ENCODE measurements around the gene POLR2L. TPM values are rescaled to one million over a fixed set of nuclear protein-coding genes. Genes with fewer than 3 reads are reported as not detected.
A peak's percentile ranks its signal among the peaks of the same experiment; 100 is the strongest.

Gene POLR2L
- total RNA-seq, 1 donor from 2014 or later: 78.7 TPM

DNA sequence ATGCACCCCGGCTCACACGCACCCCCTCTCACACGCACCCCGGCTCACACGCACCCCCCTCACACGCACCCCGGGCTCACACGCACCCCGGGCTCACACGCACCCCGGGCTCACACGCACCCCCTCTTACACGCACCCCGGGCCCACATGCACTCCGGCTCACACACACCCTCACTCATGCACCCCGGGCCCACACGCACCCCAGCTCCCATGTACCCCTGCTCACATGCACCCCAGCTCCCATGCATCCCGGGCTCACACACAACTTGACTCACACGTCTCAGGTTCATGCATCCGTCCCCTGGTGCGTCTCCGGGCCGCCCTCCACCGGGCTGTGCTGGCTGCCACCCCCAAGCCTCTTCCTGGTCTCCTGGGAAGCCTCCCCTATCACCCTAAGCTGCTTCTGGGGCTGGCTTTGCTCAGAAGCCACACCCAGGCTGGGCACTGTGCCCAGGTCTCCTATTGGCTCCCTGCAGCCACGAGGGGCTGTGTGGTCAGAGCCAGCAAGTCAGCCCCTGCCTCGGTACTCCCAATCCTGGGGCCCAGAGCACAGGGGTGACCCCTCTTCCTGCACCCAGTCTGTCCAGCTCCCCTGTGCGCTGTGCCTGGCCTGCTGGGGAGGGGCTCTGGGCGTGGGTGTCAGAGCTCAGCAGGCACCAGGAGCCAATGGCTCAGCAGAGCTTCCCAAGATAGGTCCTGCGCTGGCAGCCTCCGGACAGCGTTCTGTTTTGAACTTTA lies 17.2 kb upstream of the POLR2L start:
- peaks cover 34% of the 10 kb centered on the region for H3K4me1 Mint-ChIP-seq
- H3K27me3 Mint-ChIP-seq (ENCODE audit: low read depth): no peaks in the 10 kb centered on the region
- peak overlapping the region; percentile 75 for H3K27ac Mint-ChIP-seq
- DNase-seq (ENCODE audit: low spot score in 2 of 2, unreplicated experiment in 2 of 2): peak; percentile 62 to 78
- H3K9me3 Mint-ChIP-seq: no peaks in the 10 kb centered on the region
- H3K36me3 Mint-ChIP-seq: no peaks in the 10 kb centered on the region
- TF ChIP-seq, protein P1, sequence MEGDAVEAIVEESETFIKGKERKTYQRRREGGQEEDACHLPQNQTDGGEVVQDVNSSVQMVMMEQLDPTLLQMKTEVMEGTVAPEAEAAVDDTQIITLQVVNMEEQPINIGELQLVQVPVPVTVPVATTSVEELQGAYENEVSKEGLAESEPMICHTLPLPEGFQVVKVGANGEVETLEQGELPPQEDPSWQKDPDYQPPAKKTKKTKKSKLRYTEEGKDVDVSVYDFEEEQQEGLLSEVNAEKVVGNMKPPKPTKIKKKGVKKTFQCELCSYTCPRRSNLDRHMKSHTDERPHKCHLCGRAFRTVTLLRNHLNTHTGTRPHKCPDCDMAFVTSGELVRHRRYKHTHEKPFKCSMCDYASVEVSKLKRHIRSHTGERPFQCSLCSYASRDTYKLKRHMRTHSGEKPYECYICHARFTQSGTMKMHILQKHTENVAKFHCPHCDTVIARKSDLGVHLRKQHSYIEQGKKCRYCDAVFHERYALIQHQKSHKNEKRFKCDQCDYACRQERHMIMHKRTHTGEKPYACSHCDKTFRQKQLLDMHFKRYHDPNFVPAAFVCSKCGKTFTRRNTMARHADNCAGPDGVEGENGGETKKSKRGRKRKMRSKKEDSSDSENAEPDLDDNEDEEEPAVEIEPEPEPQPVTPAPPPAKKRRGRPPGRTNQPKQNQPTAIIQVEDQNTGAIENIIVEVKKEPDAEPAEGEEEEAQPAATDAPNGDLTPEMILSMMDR (IDR thresholded peaks at IDR 0.05; ENCODE audit: unreplicated experiment): no peak
- peak overlapping the region; percentile 66 for H3K4me3 Mint-ChIP-seq

DNA sequence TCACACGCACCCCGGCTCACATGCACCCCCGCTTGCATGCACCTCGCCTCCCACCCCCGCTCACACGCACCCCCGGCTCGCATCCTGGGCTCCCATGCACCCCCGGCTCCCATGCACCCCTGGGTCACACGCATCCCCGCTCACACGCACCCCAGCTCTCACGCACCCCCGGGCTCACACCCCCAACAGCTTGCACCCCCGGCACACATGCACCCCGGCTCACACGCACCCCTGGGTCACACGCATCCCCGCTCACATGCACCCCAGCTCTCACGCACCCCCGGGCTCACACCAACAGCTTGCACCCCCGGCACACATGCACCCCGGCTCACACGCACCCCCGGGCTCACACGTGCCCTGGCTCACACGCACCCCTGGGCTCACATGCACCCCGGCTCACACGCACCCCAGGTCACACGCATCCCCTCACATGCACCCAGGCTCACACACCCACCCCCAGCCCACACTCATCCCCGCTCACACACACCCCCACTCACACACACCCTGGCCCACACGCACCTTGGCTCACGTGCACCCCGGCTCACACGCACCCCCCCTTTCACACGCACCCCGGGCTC lies 16.5 kb upstream of the POLR2L start:
- TF ChIP-seq, protein P1 (IDR thresholded peaks at IDR 0.05; ENCODE audit: unreplicated experiment): no peak
- no peaks in the 10 kb centered on the region for H3K27me3 Mint-ChIP-seq (ENCODE audit: low read depth)
- H3K36me3 Mint-ChIP-seq: no peaks in the 10 kb centered on the region
- H3K4me3 Mint-ChIP-seq: no peak overlapping the region
- no peak overlapping the region for H3K27ac Mint-ChIP-seq
- no peaks in the 10 kb centered on the region for H3K9me3 Mint-ChIP-seq
- no peak for DNase-seq (ENCODE audit: low spot score in 2 of 2, unreplicated experiment in 2 of 2)
- peaks cover 34% of the 10 kb centered on the region for H3K4me1 Mint-ChIP-seq

DNA sequence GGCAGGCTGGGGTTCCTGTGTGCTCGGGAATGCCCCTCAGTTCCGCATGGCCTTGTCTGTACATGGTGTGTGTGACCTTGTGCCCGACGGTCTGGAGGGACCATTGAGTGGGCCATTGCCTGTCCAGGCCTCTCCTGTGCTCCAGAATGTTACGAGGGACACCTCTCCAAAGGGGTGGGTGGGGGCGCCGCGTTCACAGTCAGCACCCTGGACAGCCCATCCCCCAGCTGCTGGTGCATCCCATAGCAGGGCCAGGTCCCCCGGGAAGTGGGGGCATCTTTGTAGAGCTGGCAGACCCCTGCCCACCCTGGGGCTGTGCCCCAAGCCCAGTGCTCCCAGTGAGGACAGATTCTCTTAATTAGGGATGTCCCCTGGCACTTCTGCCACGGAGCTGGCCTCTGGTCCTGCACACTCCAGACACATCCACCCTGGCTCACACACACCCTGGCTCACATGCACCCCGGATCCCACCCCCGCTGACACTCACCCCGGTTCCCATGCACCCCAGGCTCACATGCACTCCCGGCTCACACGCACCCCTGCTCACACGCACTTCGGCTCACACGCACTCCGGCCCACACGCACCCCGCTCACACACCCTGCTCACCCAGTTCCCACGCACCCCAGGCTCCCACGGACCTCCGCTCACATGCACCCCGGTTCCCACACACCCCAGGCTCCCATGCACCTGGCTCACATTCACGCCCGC lies 15.9 kb upstream of the POLR2L start:
- Mint-ChIP-seq H3K27me3 (ENCODE audit: low read depth) (no peaks in the 10 kb centered on the region), H3K27ac (no peak overlapping the region), H3K9me3 (no peaks in the 10 kb centered on the region), H3K4me3 (no peak overlapping the region), H3K36me3 (no peaks in the 10 kb centered on the region), H3K4me1 (peaks cover 31% of the 10 kb centered on the region)
- TF ChIP-seq, protein P1 (IDR thresholded peaks at IDR 0.05; ENCODE audit: unreplicated experiment): no peak
- DNase-seq (ENCODE audit: low spot score in 2 of 2, unreplicated experiment in 2 of 2): no peak

DNA sequence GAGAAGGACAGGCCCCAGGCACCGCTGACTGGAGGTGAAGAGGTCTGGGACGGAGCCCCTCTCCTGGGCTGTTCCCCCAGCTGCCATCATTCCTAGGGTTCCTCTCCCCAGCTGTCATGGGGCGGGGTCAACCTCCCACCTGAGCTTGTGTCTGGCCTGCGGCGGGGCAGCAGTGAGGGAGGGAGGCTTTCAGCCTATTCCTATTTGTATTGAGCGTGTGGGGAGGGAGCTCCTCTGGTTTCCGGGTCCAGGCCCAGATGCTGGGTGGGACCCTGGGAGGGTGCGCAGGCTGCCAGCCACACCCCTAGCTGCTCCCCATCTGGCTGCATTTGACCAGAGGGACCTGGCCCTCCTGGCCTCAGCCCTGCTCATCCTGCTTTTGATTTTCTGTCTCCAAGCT lies 14.1 kb upstream of the POLR2L start:
- Mint-ChIP-seq H3K27ac (no peak overlapping the region), H3K4me1 (peaks cover 25% of the 10 kb centered on the region), H3K9me3 (no peaks in the 10 kb centered on the region), H3K36me3 (no peaks in the 10 kb centered on the region), H3K27me3 (ENCODE audit: low read depth) (no peaks in the 10 kb centered on the region), H3K4me3 (no peak overlapping the region)
- DNase-seq (ENCODE audit: low spot score in 2 of 2, unreplicated experiment in 2 of 2): no peak
- TF ChIP-seq, protein P1 (IDR thresholded peaks at IDR 0.05; ENCODE audit: unreplicated experiment): no peak

DNA sequence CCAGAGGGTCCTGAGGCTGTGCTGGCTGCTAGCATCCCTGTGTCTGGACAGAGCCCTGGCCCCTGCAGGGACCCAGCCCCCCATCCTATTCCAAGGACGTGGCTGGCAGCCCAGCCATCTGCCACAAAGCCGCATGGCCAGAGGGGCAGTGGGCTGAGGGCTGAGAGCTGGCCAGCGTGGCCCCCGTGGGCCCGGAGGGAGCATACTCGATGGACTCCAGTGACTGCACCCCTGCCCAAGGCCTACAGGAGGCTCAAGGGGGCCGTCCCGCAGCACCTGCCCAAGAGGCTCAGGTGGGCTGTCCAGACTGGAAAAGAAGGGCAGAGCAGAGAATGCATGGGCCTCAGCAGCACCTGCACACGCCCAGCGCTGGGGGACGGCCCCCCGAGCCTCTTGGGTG lies 13.5 kb upstream of the POLR2L start:
- H3K4me1 Mint-ChIP-seq: peaks cover 31% of the 10 kb centered on the region
- TF ChIP-seq, protein P1 (IDR thresholded peaks at IDR 0.05; ENCODE audit: unreplicated experiment): no peak
- no peak overlapping the region for H3K4me3 Mint-ChIP-seq
- H3K9me3 Mint-ChIP-seq: no peaks in the 10 kb centered on the region
- H3K27ac Mint-ChIP-seq: no peak overlapping the region
- no peak for DNase-seq (ENCODE audit: low spot score in 2 of 2, unreplicated experiment in 2 of 2)
- no peaks in the 10 kb centered on the region for H3K27me3 Mint-ChIP-seq (ENCODE audit: low read depth)
- H3K36me3 Mint-ChIP-seq: no peaks in the 10 kb centered on the region

Data from mesothelial cell of epicardium (in vitro differentiated cells).